Astrocyte (in vitro differentiated cells and primary cell): ENCODE data around the gene KNDC1.

Source experiments
- CTCF ChIP-seq: IDR thresholded peaks from 2 replicates; pipeline ENCODE4 v1.5.1; 2011; ENCODE audit warnings: low read depth, mild to moderate bottlenecking, inconsistent platforms, low read length, moderate library complexity; ENCODE audit not compliant: insufficient read depth
- EZH2 ChIP-seq: IDR thresholded peaks from 2 replicates; pipeline ENCODE4 v1.6.1; 2012; ENCODE audit warnings: mild to moderate bottlenecking, low read length, inconsistent platforms; ENCODE audit not compliant: insufficient read depth

GRCh38 chr10:133268532-133268931, 108.5 kb downstream of the KNDC1 start:
- TF ChIP-seq CTCF, result no peak
- no peak for TF ChIP-seq EZH2
